HG02759 (cell line): Measurements from ENCODE around the gene TLE1.
"Not testable (repeated sequence)": the region's sequence is repeated elsewhere in the genome, so short reads cannot be mapped to it uniquely, and the experiment has no call there.

Experiments
- ATAC-seq: cut with Tn5 transposase; IDR thresholded peaks from one replicate; pipeline ENCODE4 v1.9.1; 2021; ENCODE audit warnings: mild to moderate bottlenecking, moderate library complexity; ENCODE audit not compliant: unreplicated experiment

TLE1 gene

DNA sequence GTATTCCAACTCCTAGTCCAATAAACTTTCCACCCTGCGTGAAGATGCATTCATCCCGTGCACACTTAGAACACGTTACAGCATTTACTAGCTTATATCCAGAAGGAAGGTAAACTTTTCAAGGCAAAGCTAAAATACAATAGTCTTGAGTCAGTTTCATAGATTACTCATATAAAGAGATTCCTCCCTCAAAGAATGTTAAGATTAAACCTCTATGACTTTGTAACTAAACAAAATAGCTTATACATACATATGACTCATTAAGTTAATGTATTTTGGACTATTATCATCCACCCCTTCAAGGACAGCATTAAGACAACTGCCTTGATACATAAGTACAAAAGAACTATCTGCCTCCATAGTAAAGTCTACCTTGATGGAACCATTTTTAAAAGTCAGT, 36.1 kb downstream of the TLE1 start:
- no peak for ATAC-seq

DNA sequence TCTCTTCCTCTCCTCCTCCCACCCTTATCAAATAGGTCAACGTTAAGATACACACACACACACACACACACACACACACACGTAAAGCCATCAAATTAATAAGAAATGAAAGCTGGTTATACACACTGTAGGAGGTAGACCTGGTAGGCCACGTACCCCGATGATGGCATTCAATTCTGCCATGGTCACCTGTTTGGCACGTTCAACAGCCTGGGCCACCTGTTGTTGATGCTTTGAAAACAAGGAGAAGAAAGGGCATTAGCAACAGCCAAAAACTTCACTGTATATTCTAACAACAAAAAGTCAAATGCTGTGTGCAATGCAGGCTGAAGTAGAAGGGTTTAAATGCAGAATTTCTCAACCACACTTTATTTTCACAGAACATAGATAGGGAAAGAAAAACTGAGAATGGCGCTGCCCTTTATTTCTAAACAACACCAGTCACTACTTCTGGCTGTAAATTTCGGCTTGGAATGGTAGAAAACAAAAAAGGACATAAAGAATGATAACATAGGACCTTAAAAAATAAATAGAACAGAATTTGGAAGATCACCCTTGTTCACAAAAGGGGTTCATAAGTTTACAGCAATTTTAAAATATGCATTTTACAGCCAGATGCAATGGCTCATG, 37.2 kb downstream of the TLE1 start:
- no peak for ATAC-seq

DNA sequence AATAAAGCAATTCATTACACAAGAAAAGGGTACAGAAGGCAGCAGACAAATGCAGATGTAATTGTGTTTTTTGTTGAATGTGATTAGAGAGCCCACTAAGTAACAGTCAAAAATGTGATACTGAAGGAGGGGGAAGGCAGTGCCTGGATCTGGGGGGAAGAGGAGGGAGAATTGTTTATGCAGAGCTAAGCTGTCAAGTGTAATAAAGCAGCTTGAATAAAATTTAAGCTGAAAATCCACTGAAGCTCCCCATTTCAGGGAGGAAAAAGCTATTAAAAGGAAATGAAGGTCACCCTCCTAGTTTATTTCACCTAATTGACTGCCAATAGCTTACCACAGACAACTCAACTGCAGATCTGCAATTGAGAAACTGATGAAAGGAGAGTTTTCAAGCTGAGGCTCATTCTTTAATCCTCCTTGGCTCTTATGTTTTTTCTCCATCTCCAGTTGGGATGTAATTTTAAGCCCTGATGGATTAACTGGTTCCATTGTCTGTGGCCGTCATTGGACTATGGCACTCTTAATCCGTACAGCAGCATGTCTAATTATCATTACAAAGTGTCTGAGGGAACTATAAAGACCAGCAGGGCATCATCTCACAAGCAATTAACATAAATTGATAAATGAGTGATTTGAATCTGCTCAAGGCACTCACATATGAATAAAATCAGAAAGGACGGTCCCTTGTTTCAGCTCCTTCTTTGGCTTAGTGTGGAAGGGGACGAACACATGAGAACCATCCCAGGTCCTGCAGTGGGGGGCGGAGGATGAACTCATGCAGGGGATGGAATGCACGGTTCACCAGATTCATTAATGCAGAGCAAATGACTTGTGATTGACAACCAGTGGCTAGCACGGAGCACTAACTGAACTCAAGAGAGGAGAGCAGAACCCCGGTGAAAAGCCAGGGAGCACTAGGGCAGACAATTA, 38.5 kb downstream of the TLE1 start:
- ATAC-seq, result no peak

DNA sequence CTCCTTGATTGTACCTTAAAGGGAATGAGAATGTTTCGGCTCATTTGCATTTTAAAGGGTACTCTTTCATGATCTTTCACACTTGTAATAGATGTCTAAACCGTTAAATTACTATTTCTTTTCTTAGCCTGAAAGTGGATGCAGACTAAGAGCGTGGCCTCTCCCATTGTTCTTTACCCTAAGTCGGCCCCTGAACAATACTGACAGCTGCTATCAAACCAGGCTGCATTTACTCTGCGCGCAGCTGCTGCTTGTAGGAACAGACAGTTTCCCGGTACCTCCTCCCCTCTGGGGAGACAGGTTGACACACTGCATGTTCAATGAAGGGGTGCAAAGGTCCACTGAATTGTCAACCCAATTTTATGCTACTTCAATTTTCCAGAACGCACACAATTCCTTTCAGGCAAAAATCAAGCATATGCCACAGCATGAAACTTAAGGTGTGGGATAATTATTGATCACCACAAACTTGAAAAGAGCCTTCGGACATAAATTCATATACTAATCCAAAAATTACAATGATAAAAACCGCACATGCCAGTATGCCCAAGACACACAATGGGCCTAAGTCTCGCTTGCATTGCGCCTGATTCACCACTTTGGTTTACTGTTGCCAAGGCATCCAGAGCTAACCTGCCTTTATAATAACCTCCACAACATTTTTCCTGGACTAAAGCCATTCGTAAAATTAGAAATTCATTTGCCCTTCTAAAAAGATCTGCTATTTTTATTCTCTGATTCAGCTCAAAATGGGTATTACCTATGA, 39.7 kb downstream of the TLE1 start:
- no peak for ATAC-seq

DNA sequence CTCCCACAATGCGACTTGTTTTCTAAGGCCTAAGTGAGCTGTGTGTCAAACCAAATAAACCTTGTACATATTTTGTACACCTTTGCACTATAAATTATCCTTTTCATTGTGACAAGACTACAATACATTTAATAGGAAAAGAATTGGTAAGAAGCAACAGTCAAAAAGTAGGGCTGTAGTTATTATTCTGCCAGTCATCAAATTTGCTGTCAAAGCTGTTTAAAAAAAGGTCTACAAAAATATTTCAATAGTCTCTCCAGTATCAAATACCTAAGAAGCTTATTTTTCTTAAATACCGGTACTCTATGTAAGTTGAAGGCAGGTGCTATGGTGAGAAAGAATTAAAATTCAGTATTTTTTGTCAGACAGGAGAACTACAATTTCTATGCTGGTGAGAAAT, 40.5 kb downstream of the TLE1 start:
- no peak for ATAC-seq

DNA sequence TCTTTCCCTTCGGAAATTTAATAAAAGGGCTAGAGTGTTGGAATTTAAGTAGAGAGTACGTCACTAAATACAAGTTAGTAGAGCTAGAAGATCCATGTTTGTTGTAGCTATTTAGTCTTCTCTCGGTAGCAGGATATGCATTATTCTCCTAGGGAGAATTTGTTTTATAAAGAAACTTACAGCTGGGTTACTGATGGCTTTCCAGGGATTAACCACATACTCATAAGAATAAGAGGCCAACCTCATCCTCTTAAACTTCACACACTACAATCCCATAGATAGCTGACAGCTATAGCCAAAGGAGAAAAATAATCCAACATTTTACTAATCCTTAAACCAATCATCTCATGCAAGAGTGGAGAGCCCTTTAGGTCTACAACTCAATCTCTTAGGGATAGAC, 43.0 kb downstream of the TLE1 start:
- no peak for ATAC-seq

DNA sequence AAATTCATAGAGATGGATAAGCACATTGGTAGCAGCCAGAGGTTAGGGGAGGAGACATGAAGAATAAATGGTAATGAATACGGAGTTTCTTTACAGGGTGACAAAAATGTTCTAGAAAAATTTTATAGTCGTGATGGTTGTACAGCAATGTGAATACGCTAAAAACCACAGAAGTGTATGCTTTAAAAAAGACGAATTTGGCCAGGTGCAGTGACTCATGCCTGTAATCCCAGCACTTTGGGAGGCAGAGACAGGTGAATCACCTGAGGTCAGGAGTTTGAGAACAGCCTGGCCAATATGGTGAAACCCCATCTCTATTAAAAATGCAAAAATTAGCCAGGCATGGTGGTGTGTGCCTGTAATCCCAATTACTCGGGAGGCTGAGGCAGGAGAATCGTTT, 44.8 kb downstream of the TLE1 start:
- ATAC-seq, result not testable (repeated sequence)

DNA sequence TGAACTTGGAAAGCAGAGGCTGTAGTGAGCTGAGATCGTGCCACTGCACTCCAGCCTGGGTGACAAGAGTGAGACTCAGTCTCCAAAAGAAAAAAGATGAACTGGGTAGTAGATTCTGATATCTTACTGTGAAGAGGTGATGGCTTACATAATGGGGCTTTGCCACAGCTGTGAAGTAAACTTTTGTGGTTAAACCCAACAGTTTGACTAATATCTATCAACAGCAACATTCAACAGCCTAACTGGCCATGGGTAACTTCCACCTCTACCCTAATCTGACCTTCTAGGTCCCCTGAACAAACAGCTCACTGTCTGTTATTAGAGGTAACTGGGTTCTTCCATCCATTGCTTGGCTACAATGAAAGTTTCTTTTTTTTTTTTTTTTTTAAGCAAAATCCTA, 52.1 kb downstream of the TLE1 start:
- ATAC-seq, result no peak

DNA sequence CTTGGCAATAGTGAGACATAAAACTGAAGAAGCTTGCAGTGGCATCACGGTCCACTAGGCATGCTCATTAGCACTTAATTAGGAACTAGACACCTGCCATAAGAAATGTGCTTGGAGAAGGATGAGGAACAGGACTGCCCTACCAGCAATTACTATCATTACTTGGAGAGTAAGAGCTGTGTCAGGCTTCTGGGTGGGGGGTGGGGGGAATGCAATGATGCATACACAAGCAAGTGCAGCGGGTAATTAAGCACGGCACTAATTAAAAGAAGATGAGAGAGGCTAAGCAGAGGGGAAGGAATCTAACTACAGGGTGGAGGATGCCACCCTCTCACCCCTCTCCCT, 53.1 kb downstream of the TLE1 start:
- ATAC-seq, result no peak

DNA sequence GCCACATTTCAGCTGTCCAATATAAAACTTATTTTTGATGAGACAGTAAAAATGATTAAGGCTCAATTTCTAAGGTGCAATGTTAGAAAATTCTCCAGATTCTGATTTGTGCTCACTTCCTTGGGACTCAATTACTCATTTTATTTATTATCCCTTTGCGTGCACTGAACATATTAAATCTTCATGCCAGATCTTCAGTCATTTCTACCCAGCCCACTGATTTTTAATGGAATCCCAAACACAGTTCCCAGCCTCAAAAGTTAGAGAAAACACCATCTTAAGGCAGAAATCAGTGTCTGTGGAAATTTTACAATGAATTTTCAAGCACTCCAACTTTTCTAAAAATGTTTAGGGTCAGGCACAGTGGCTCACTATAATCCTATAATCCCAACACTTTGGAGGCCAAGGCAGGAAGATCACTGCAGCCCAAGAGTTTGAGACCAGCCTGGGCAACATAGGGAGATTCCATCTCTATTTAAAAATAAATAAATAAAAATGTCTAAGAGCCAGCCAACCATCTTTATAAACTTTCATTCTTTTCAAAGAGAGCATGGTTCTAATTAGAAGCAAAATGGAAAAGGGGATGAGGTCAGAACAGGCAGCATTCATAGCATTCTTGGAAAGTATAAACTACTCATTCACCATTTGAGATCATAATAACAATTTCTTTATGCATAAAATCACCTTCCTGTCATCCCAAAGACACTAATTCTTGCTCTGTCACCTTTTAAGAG, 53.7 kb downstream of the TLE1 start:
- no peak for ATAC-seq

DNA sequence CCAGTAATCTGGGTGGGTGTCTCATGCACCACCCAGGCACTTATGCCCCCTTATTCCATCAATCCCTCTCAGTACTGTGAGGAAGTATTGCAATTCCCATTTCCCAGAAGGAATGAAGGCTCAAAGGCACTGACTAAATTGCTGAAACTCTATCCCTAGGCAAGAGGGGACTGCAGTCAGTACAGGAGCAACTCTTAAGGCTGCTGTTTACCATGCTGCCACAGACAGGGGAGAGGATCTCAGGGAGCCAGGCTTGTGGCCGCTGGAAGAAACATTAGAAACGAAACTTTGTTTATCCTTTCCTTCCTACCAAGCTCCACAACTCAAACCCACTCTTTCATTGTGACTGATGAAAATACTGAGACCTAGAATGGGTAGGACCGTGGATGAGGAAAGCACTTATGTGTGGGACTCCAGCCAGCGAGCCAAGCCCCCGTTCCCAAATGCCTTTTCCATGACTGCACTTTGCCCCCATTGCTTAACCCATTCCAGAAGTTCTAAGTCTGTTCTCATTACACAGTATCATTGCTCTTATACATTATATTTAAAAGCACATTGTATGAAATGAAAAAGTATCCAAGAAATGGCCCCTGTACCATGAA, 54.3 kb downstream of the TLE1 start:
- no peak for ATAC-seq

DNA sequence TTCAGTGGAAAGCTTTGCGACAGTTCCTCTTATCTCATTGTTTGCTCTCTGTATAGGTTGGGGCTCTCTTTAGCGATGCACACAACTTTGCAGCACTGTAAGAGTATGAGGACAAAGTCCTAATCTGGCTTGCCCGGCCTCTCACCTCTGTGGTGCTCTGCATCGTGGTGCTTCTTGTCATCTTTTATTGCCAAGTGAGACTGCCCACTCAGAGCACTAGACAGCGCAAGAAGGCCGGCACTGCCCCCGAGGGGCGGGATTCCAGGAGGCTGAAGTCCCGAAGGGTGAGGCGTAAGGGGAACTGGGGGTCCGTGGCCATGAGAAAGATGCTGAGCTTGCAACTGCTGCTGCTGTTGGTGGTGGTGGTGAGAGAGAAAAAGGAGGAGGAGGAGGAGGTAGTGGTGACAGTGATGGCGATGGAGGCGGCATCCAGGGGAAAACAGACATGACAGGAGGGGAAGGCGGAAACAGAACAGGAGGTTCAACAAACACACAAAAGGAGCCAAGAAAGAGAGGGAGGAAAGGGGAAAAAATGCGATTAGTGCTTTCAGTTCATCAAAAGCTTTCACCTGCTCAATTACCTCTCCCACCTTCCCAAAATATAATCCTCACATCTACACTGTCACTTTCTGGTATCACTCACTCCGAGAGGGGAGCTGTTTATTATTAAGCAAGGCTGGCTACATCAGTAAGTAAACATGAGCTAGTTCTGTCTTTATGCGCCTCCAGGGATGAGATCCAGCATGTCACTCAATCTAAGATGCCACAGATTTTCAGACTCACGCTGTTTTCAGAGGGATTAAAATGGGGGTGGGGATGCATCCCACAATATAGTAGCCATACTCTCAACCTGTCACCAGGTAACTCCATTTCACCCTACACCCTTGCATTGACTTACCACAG, 55.1 kb downstream of the TLE1 start:
- ATAC-seq, result no peak

DNA sequence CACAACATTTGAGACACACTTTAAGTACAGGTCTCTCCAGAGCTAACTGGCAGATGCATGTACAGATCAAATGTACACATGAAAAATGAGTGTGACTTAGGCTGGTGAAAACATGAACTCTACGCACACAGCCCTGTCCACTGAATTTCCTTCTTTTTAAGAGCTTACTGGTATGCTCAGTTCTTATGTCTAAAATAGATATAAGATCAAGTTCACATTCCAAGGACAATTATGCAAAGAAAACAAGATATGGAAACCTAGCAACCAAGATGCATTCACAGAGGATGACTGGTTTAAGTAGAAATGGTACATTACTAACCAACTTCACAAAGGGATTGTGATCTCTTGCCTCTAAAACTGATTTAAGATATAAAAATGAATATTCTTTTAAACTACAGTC, 56.7 kb downstream of the TLE1 start:
- no peak for ATAC-seq

DNA sequence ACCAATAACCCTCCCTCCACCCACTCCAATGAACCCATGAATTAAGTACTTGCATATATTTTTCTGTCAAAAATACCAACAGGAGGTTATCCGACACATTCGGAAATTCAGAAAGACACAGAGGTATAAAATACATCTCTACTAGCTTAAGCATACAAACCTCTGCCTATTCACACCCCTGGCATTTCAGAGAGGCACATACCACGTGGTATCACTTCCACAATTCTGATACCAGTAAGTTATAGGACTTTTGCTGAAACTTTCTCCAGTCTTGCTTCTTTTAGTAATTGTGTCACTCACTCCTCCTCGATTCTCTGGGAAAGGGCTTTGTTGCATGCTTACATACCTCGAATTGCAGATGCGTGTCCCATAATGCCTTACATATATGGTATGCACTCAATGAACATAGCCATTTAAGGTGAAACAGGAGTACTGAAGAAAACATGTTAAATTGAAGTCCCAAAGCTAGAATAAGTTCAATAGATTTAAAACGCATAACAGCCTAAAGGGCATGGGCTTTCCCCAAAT, 58.1 kb downstream of the TLE1 start:
- no peak for ATAC-seq

DNA sequence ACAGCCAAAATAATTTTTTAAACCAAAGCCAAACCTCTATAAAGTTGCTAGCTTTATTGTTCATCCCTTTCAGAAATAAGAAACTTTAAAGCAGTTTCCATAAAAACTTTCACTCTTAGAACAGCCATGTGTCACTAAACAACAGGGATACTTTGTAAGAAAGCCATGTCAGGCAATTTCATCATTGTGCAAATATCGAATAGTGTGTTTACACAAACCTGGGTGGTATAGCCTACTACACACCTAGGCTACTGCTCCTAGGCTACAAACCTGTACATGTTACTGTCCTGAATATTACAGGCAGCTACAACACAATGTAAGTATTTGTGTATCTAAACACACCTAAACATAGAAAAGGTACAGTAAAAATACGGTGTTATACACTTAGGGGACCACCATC, 59.9 kb downstream of the TLE1 start:
- no peak for ATAC-seq

DNA sequence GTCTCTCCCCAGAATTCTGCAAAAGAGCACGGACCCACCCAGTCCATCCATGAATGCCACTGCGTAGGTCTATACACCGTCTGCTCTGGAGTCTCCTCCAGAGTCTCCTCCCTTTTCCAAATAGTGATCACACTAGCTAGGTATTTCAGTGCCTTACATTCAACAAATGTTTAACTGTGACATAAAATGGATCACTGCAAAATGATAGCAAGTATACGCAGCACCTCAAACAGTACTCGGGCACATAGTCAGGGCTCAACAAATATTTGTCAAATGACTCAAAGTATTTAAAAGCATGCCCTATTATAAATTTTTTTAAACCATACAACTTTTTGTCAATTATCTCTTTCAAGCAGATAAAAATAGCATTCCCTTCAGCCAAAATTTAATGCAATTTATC, 60.5 kb downstream of the TLE1 start:
- ATAC-seq, result no peak

DNA sequence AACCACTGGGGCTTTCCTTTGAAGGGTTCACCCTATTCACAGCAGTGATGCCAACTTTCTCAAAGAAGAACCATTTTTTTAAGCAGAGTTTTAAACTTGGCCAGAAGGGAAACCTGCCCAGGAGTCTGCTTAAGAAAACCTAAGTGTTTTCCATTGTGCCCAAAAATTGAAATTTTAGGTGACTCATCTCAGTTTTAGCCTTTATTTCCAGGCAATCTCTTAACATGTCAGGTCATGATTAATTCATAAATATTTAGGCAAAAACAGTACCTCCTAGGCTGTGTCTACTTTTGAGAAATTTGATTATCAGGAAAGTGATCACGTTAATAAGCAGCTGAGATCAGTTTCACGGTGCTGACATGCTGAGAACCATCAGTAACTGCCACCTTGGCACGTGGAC, 61.9 kb downstream of the TLE1 start:
- ATAC-seq, result no peak

DNA sequence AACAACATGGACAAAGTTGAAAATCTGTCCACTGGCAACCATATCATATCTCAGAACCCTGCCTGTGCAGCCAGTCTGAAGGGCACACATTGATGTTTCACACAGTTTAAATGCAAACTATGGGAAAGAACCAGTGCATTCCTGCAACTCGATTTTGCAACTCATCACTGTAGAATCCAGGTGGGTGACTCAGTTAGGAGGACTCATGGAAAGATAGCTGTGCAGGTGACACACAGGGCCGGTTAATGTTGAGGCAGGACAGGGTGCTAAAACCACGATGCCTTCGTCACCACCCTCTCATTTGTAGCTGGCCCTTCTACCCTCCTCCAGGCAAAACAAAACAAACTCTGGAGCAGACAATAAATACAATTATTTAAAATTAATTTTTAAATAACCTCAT, 62.8 kb downstream of the TLE1 start:
- no peak for ATAC-seq

DNA sequence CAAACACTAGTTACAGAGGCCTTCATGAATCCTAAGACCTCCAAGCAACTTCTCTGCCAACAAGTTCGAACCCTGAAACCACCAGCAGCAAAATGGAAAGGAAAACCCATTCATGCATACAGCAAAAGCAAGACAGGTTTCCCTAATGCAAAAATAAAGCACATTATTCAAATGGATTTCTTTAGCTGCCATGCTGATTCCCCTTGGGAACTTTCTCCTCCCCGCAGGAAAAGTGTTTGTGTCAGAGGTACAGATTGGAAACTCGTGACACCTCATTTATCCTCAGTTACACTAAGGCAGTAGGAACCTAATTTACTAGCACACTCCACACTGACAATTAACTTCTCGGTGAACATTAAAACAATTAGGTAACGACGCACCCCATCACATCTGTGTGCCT, 63.4 kb downstream of the TLE1 start:
- no peak for ATAC-seq

DNA sequence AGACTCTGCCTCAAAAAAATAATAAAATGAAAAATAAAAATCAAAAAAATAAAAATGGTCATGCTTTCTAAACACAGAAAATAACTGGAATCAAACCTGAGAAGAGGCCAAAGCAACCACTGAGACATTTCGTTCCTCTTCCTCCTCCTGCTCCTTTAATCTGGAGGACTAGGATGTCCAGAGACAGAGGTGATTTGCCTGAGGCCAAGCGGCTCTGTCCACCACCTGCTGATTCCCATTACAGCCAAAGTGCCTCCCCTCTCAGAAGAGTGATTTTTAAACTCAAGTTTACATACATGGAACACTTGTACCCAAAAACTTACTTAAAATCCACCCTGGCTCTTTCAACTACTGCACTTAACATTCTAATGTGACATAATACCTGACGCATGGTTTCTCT, 65.6 kb downstream of the TLE1 start:
- no peak for ATAC-seq
